Measurements from ENCODE around the gene NR5A2.

Gene NR5A2

GRCh38 chr1:200130552-200130951 lies 103.0 kb downstream of the NR5A2 start:
- no peak for DNase-seq

GRCh38 chr1:200131551-200132125 lies 104.1 kb downstream of the NR5A2 start:
- DNase-seq = no peak

GRCh38 chr1:200133123-200133522 lies 105.6 kb downstream of the NR5A2 start:
- DNase-seq = no peak

- no peak for DNase-seq
Measured at GRCh38 chr1:200134116-200134515, 106.6 kb downstream of the NR5A2 start.

GRCh38 chr1:200136384-200136783 lies 108.9 kb downstream of the NR5A2 start:
- no peak for DNase-seq

GRCh38 chr1:200139661-200140250 lies 112.2 kb downstream of the NR5A2 start:
- DNase-seq = no peak

GRCh38 chr1:200143347-200143746 lies 115.8 kb downstream of the NR5A2 start:
- no peak for DNase-seq

GRCh38 chr1:200146100-200146499 lies 118.6 kb downstream of the NR5A2 start:
- no peak for DNase-seq

- no peak for DNase-seq
Measured at GRCh38 chr1:200147094-200147493, 119.6 kb downstream of the NR5A2 start.

GRCh38 chr1:200147742-200148141 lies 120.2 kb downstream of the NR5A2 start:
- DNase-seq = no peak

GRCh38 chr1:200150006-200150405 lies 122.5 kb downstream of the NR5A2 start:
- DNase-seq = no peak

- no peak for DNase-seq
Measured at GRCh38 chr1:200150721-200151120, 123.2 kb downstream of the NR5A2 start.

GRCh38 chr1:200152336-200152735 lies 124.8 kb downstream of the NR5A2 start:
- DNase-seq = no peak

- no peak for DNase-seq
Measured at GRCh38 chr1:200153277-200154055, 126.0 kb downstream of the NR5A2 start.

- no peak for DNase-seq
Measured at GRCh38 chr1:200154069-200154767, 126.7 kb downstream of the NR5A2 start.

GRCh38 chr1:200157715-200158114 lies 130.2 kb downstream of the NR5A2 start:
- DNase-seq = no peak

GRCh38 chr1:200161801-200162200 lies 134.3 kb downstream of the NR5A2 start:
- no peak for DNase-seq

- DNase-seq = no peak
Measured at GRCh38 chr1:200162258-200162657, 134.7 kb downstream of the NR5A2 start.

- no peak for DNase-seq
Measured at GRCh38 chr1:200162877-200163276, 135.4 kb downstream of the NR5A2 start.

- DNase-seq = no peak
Measured at GRCh38 chr1:200163911-200164310, 136.4 kb downstream of the NR5A2 start.

- DNase-seq = no peak
Measured at GRCh38 chr1:200165493-200166220, 138.1 kb downstream of the NR5A2 start.

GRCh38 chr1:200166411-200166810 lies 138.9 kb downstream of the NR5A2 start:
- DNase-seq = no peak

- DNase-seq = no peak
Measured at GRCh38 chr1:200168926-200169325, 141.4 kb downstream of the NR5A2 start.

Data from activated gamma-delta T cell (primary cell).